ENCODE results near the gene TLX2. TPM values are rescaled to one million over a fixed set of nuclear protein-coding genes. Genes with fewer than 3 reads are reported as not detected.

Gene TLX2
- total RNA-seq, 2 experiments from 2014 or later = 0.12 TPM; not detected in 1

- Mint-ChIP-seq H3K27me3 (peaks cover 84% of the 10 kb centered on the region), H3K9me3 (peaks cover 2% of the 10 kb centered on the region), H3K27ac (no peak overlapping the region), H3K36me3 (peaks cover 14% of the 10 kb centered on the region), H3K4me1 (peaks cover 7% of the 10 kb centered on the region), H3K4me3 (peak overlapping the region; percentile 45)
- DNase-seq = no peak
Measured at GRCh38 chr2:74515271-74515980, 1.2 kb downstream of the TLX2 start.

- H3K4me3 Mint-ChIP-seq = peak overlapping the region; percentile 46
- DNase-seq = peak; percentile 73
- H3K9me3 Mint-ChIP-seq = peaks cover 2% of the 10 kb centered on the region
- no peak overlapping the region for H3K27ac Mint-ChIP-seq
- H3K36me3 Mint-ChIP-seq = peaks cover 14% of the 10 kb centered on the region
- H3K27me3 Mint-ChIP-seq = peaks cover 85% of the 10 kb centered on the region
- H3K4me1 Mint-ChIP-seq = peaks cover 7% of the 10 kb centered on the region
Measured at GRCh38 chr2:74515981-74516633, 1.9 kb downstream of the TLX2 start.

GRCh38 chr2:74516650-74517049 lies 2.4 kb downstream of the TLX2 start:
- peaks cover 80% of the 10 kb centered on the region for H3K27me3 Mint-ChIP-seq
- peaks cover 2% of the 10 kb centered on the region for H3K9me3 Mint-ChIP-seq
- peaks cover 14% of the 10 kb centered on the region for H3K36me3 Mint-ChIP-seq
- no peak for DNase-seq
- H3K27ac Mint-ChIP-seq = no peak overlapping the region
- peak overlapping the region; percentile 46 for H3K4me3 Mint-ChIP-seq
- peaks cover 5% of the 10 kb centered on the region for H3K4me1 Mint-ChIP-seq

GRCh38 chr2:74522516-74522915 lies 8.3 kb downstream of the TLX2 start:
- H3K4me1 Mint-ChIP-seq = peaks cover 8% of the 10 kb centered on the region
- peaks cover 2% of the 10 kb centered on the region for H3K9me3 Mint-ChIP-seq
- H3K36me3 Mint-ChIP-seq = peaks cover 27% of the 10 kb centered on the region
- H3K27ac Mint-ChIP-seq = no peak overlapping the region
- no peak for DNase-seq
- H3K27me3 Mint-ChIP-seq = peaks cover 29% of the 10 kb centered on the region
- H3K4me3 Mint-ChIP-seq = no peak overlapping the region

GRCh38 chr2:74524005-74524404 lies 9.8 kb downstream of the TLX2 start:
- no peak for DNase-seq
- peaks cover 41% of the 10 kb centered on the region for H3K36me3 Mint-ChIP-seq
- peaks cover 14% of the 10 kb centered on the region for H3K27me3 Mint-ChIP-seq
- no peak overlapping the region for H3K27ac Mint-ChIP-seq
- H3K4me1 Mint-ChIP-seq = peaks cover 19% of the 10 kb centered on the region
- H3K9me3 Mint-ChIP-seq = peaks cover 2% of the 10 kb centered on the region
- no peak overlapping the region for H3K4me3 Mint-ChIP-seq

GRCh38 chr2:74524955-74525716 lies 10.9 kb downstream of the TLX2 start:
- DNase-seq = no peak
- peak overlapping the region; percentile 52 for H3K27ac Mint-ChIP-seq
- H3K27me3 Mint-ChIP-seq = peaks cover 6% of the 10 kb centered on the region
- no peak overlapping the region for H3K4me3 Mint-ChIP-seq
- peaks cover 43% of the 10 kb centered on the region for H3K36me3 Mint-ChIP-seq
- peaks cover 19% of the 10 kb centered on the region for H3K4me1 Mint-ChIP-seq
- peaks cover 2% of the 10 kb centered on the region for H3K9me3 Mint-ChIP-seq

- peak within 1 kb of the TSS; percentile 5 for H3K4me3 Mint-ChIP-seq
- H3K36me3 Mint-ChIP-seq = peaks cover 47% of the 10 kb centered on the region
- peaks cover 25% of the 10 kb centered on the region for H3K4me1 Mint-ChIP-seq
- H3K27ac Mint-ChIP-seq = peak within 1 kb of the TSS; percentile 52
- DNase-seq = no peak
- H3K9me3 Mint-ChIP-seq = peaks cover 2% of the 10 kb centered on the region
- H3K27me3 Mint-ChIP-seq = no peaks in the 10 kb centered on the region
Measured at GRCh38 chr2:74525717-74526648, 11.7 kb downstream of the TLX2 start, which contains the start of gene DQX1. DQX1 (minus strand) TSS chr2:74526231; CDS start chr2:74525729, 502 bp downstream.

- H3K4me3 Mint-ChIP-seq = no peak overlapping the region
- H3K4me1 Mint-ChIP-seq = peaks cover 33% of the 10 kb centered on the region
- H3K9me3 Mint-ChIP-seq = peaks cover 2% of the 10 kb centered on the region
Measured at GRCh38 chr2:74526649-74527230, 12.5 kb downstream of the TLX2 start.

GRCh38 chr2:74527741-74528140 lies 13.5 kb downstream of the TLX2 start:
- Mint-ChIP-seq H3K4me1 (peaks cover 40% of the 10 kb centered on the region), H3K9me3 (peaks cover 2% of the 10 kb centered on the region), H3K4me3 (peak overlapping the region; percentile 98), H3K27me3 (no peaks in the 10 kb centered on the region), H3K36me3 (peaks cover 63% of the 10 kb centered on the region), H3K27ac (no peak overlapping the region)
- DNase-seq = no peak

More at GRCh38 chr2:74526649-74527230, 12.5 kb downstream of the TLX2 start:
- H3K36me3 Mint-ChIP-seq = peaks cover 54% of the 10 kb centered on the region
- H3K27ac Mint-ChIP-seq = no peak overlapping the region
- no peak for DNase-seq
- H3K27me3 Mint-ChIP-seq = no peaks in the 10 kb centered on the region

- no peak for DNase-seq
- H3K36me3 Mint-ChIP-seq = peaks cover 64% of the 10 kb centered on the region
- H3K4me1 Mint-ChIP-seq = peaks cover 40% of the 10 kb centered on the region
- H3K4me3 Mint-ChIP-seq = peak overlapping the region; percentile 98
- peak overlapping the region; percentile 98 for H3K27ac Mint-ChIP-seq
- H3K9me3 Mint-ChIP-seq = peaks cover 2% of the 10 kb centered on the region
- no peaks in the 10 kb centered on the region for H3K27me3 Mint-ChIP-seq
Measured at GRCh38 chr2:74528600-74529356, 14.5 kb downstream of the TLX2 start.

GRCh38 chr2:74529357-74530238 lies 15.3 kb downstream of the TLX2 start, which contains the start of the genes AUP1 and HTRA2:
AUP1 (minus strand) TSS chr2:74529706; CDS start chr2:74529629, 77 bp downstream.
HTRA2 (plus strand) TSS chr2:74529933; CDS start chr2:74530007, 74 bp downstream.
- Mint-ChIP-seq H3K27ac (peak within 1 kb of the TSS; percentile 98), H3K9me3 (peaks cover 2% of the 10 kb centered on the region), H3K27me3 (no peaks in the 10 kb centered on the region), H3K36me3 (peaks cover 64% of the 10 kb centered on the region), H3K4me3 (peak within 1 kb of the TSS; percentile 98), H3K4me1 (peaks cover 40% of the 10 kb centered on the region)
- DNase-seq = peak; percentile 96
